Endometrium (tissue), 2 donors: ENCODE measurements around the gene DGKQ.
"Not testable (repeated sequence)": the region's sequence is repeated elsewhere in the genome, so short reads cannot be mapped to it uniquely, and the experiment has no call there.

Experiments
- FAIRE-seq: peaks from 2 replicates; lab custom pipeline; 2012; peaks lifted over from hg19 to GRCh38; lab: Jason Lieb, UNC
- donor health status: control.
- donor health status: control.

The DGKQ gene

DNA sequence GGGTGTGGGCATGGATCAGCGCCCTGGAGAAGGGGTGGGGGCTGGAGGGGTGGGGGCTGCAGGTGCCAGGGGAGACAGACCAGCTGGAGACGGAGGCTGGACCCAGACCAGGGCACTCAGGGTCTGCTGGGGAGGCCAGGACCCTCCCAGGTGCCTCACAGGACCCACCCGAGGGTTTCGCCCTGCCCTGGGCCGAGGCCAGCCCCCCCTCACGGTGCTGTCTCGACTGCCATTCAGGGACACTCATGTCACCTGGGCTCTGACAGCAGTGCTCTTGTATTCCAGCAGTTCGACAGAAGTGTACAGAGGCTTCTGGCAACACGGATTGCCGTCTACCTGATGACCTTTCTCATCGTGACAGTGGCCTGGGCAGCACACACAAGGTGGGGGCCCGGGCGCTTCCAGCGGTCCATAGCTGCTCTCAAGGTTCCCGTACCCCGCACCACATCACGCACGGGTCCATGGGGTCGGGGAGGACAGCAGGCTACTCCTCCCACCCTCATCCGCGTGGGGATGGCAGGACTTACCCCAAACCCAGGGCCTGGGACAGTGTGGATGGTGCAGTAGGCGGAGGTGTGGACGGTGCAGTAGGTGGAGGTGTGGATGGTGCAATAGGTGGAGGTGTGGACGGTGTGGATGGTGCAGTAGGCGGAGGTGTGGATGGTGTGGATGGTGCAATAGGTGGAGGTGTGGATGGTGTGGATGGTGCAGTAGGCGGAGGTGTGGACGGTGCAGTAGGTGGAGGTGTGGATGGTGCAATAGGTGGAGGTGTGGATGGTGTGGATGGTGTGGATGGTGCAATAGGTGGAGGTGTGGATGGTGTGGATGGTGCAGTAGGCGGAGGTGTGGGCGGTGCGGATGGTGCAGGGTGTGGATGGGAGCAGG lies 23.0 kb downstream of the DGKQ start:
- FAIRE-seq: no peak

- no peak for FAIRE-seq
These were observed 23.7 kb downstream of the DGKQ start for GRCh38 chr4:949656-950055.

DNA sequence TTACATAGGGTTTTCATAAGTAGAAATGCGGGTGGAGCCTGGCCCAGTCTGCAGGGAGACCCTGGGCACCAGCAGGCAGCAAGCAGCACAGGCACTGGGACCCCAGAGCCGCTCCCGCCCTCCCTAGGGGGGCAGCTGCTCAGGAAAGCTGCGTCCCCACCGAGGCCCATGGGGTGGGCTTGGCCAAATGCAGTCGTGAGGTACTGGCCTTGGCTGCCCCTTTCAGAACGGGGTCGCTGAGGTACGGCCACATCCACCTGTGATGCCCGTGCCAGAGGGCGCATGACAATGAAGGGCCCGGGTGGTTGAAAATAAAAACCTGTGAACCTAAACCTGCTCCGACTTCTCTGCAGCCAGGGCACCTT lies 24.5 kb downstream of the DGKQ start:
- FAIRE-seq: no peak

DNA sequence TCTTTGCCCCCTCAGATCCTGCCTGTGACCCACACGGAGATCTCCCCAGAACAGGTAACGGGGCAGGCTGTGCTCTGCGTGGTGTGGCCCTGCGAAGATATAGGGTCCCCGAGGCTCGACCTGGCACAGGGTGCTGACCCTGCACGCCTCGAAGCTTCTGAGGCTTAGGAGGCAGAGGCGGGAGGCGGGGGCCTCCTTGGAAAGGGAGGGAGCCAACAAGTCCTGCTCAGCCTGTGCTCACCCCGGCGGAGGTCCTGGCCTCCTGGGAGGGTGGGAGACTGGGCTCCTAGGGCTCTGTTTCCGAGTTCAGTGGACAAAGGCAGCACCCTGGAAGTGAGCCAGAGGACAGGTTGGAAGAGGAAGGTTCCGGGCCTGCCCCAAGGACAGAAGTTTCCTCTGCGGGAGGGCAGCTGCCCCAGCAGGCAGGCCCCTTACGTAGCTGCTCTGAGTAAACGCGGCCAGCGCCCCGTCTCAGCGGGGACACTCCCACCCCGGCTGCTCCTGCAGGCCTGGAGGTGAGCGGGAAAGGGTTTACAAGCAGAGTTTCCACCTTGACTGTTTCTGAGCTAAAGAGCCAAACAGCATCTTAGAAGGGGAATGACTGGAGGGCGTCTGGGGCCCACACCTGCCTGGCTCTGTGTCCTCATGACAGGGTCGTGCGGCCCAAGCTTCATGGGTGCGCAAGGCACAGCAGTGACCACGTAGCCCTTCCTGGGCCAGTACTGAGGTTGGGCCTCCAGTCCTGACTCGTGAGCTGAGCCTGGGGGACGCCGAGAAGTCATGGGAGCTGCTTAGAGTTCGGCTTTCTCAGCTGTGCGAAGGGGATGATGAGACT lies 25.1 kb downstream of the DGKQ start:
- no peak for FAIRE-seq

DNA sequence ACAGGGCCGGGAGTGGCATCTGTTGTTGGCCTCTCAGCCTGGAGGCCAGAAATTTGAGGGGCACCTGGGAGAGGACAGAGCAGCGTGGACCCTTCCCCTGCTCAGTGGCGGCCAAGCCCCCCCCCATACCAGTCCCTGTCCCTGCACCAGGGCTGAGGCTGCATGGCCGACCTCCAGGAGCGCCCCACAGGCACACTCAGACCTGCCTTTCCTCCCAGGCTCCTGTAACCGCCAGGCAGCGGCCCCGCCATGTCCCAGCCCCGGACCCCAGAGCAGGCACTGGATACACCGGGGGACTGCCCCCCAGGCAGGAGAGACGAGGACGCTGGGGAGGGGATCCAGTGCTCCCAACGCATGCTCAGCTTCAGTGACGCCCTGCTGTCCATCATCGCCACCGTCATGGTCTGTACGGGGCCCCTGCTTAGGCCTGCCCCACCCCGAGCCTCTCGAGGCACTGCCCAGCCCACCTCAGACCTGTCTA lies 25.8 kb downstream of the DGKQ start:
- FAIRE-seq: no peak

DNA sequence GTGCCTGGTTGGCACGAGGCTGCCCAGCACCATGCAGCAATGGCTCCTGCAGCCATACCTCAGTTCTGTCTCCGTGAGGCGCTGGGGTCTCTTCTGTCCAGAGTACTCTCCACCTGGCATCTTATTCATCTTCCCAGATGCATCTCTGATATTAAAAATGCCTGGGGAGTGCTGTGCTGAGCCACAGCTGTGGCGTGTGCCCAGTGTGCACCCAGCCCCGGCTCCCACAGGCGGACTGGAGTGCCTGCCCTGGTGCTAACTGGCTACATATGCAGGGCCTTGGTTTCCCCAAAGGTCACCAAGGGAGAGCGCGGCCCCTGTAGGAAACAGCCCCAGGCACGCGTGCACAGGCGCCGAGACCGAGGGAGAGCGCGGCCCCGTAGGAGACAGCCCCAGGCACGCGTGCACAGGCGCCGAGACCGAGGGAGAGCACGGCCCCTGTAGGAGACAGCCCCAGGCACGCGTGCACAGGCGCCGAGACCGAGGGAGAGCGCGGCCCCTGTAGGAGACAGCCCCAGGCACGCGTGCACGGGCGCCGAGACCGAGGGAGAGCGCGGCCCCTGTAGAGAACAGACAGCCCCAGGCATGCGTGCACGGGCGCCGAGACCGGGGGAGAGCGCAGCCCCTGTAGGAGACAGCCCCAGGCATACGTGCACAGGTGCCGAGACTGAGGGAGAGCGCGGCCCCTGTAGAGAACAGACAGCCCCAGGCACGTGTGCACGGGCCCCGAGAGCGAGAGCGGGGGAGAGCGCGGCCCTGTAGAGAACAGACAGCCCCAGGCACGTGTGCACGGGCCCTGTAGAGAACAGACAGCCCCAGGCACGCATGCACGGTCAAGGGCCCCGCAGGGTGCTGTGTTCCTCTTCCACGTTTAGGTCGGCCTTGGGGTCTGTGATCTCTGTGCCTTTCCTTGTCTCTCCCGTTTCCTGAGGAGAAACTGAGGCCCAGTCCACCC lies 26.6 kb downstream of the DGKQ start:
- FAIRE-seq: no peak

GRCh38 chr4:946103-946450 lies 27.3 kb downstream of the DGKQ start:
- FAIRE-seq: no peak

DNA sequence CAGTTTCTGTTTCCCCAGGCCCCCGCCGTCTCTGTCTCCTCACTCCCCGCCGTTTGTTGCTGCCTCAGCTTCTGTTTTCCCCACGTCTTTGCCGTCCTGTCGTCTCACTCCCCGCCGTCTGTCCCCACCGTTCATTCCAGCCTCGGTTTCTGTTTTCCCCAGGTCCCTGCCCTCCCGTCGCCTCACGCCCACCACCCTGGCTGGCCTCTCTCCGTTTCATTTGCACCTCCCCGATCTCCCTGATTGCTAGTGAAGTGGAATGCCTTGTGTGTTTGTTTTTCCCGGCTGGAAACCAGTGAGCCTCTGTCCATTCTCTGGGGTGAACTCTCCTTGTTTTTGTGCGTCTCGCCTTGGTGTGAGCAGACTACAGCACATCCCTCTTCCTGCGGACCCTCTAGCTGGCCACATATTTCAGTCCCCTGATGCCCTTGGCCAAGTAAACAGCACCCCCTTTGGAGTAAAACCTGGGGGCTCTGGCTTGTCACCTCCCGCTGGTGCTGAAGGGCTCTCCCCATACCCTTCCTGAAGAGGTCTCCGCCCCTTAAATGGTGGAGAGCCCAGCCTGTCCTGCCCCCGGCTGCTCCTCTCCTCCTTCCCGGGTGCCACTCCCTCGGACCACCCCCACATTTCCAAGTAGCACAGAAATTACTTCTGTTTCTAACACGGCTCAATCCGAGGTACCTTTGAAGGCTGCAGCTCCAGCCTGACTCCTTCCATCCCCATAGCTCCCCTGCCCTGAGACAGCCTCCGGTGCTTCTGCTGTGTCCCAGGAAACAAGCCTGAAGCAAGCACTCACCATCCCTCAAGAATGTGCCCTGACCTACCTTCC lies 27.9 kb downstream of the DGKQ start:
- no peak for FAIRE-seq

- not testable (repeated sequence) for FAIRE-seq
These were observed 33.9 kb downstream of the DGKQ start for GRCh38 chr4:939508-939907.

DNA sequence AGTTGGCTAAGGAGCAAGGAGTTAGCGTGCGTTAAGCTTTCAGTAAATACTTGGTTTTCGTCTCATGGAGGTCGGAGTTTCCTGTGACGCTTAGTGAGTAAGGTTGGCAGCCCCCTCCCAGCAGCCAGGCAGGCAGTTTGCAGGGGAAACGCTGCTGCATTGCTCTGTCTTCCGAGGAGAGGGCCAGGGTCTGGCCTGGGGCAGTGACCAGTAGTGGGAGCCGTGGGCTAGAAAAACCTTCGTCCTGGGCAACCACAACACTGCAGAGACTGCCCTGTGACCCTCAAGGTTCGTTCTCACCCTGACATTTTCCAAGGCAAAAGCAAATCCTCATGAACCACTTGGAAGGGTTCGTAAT lies 40.7 kb downstream of the DGKQ start:
- no peak for FAIRE-seq

DNA sequence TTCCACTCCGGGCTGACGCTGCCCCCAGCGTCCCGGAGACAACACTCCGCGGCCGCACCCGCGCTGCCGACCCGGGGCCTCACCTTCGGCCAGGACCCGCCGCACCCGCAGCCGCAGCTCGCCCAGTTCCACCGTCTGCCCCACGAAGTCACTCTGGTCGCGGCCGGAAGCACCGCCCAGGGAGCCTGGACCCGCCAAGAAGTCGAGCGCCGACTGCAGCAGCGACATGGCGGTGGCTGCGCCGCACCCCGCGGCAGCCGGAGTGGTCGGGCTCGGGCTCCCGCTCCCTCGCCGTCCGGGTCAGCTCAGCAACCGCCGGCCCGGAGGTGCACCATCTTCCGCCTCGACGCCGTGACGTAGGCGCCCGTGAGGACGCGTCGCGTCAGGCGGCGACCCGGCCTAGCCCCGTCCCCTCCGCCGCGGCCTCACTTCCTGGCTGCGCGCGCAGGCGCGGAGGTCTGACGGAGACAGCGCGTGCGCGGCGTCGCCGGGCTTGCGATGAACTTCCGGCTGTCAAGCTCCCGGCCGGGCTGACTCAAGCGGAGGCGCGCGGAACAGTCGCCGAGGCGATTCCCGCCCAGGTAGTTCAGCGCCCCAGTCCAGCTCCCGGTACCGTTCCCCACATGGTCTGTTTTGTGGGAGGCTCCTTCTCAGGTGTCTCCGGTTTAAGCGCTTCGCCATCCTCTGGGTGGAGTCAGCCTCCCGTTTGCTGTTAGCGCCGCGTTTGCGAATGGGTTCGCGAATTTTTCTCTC lies 41.2 kb downstream of the DGKQ start, which contains the start of the genes GAK and TMEM175:
Gene GAK (minus strand): TSS at position 357 of the 753 bp plus-strand sequence. CDS start 129 bp downstream, at position 228.
Gene TMEM175 (plus strand): TSS at position 501 of the 753 bp plus-strand sequence. CDS start 15,280 bp downstream, outside the sequence.
- no peak for FAIRE-seq

GRCh38 chr4:931194-931959 lies 42.0 kb downstream of the DGKQ start:
- FAIRE-seq: no peak

DNA sequence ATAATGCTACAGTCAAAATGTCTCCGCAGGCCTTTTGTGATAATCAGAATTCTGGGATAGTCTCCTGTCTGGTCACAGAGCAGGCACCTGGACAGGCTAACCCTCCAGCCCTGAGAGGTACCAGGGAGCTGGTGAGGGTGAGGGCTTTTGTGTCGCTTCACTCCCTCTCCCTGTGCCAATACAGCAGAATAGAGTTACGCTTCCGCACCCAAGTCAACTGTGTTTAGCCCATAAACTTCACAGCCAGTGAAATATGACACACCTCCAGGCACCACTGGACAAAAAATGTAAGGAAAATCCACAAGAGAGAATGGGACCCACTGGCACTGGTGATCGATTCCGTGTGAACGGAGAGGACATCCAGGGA lies 42.6 kb downstream of the DGKQ start:
- FAIRE-seq: no peak

DNA sequence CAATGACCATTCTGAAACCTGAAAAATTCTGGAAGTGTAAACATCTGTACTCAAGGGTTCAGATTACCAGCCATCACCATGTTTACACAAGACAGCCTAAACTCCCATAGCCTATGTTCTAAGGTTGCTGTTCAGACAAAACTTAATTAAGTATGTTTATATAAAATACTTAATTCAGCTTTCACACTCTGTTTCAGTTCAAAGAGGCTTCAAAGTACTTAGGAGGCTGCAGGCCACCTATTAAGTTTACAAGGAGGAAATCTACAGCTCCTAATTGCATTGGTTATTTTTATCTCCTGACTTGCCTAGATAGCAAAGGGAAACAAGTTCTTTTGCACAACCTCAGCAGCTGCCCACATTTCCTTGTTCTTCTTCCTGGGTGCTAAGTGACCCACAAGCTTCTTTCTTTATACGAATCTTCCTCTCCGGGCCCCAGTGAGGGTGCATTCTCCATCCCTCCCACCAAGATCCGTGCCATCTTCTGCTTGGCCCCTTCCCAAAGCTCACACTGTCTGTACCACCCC lies 43.3 kb downstream of the DGKQ start:
- FAIRE-seq: no peak

- FAIRE-seq: no peak
These were observed 44.1 kb downstream of the DGKQ start for GRCh38 chr4:929096-929765.

- not testable (repeated sequence) for FAIRE-seq
These were observed 45.8 kb downstream of the DGKQ start for GRCh38 chr4:927566-927965.

DNA sequence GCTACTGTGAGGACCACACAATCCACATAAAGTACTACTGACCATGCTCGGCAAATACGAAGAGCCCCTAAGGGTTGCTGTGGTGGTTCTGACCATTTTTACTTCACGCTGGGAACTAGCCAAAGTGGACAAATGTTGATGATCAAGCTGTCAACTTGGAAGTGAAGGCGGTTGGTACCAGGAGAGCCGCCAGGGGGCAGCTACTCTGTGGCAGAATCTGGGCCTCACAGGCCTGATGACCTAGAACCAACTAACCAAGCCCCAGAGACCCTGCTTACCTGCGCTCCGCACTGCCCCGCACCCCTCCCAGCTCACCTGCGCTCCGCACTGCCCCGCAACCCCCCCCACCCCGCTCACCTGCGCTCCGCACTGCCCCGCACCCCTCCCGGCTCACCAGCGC lies 46.8 kb downstream of the DGKQ start:
- no peak for FAIRE-seq

DNA sequence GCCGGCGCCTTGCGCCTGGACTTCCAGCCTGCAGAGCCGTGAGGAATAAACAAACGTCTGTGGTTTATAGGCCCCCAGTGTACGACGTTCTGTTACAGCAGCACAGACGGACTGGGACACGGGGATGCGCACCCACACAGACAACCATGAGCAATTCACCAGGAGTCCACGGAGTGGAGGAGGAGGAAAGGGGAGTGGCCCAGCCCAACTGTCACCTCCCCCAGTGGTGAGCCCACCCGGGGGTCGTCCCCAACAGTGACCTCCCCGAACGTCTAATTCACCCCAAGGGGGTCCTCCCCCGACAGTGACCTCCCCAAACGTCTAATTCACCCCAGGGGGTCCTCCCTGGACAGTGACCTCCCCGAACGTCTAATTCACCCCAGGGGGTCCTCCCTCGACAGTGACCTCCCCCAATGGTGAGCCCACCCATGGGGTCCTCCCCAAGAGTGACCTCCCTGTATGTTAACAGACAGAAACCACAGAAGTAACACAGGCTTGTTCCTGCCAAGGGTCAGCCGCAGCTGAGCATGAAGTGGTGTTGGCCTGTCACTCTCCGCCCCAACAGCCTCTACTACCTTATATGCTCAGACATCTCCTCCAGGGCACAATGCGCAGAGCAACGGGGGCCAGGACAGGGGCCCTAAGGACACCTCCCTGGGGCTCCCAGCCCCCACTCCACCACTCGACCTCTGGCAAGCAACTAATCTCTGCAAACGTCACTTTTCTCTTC lies 47.4 kb downstream of the DGKQ start:
- no peak for FAIRE-seq
